Suprapubic skin (tissue), 4 donors: Measurements from ENCODE around the gene IL2RA. TPM values are rescaled to one million over a fixed set of nuclear protein-coding genes. Genes with fewer than 3 reads are reported as not detected.

Source experiments
- DNase-seq, 2 donors: peaks; one replicate each; pipeline ENCODE4 v3.0.0-alpha.2; 2019; ENCODE audit warnings: low spot score in 2 of 2
- H3K27ac ChIP-seq: fragments of 200-600 bp; sonication (generic); one replicate; pipeline ENCODE4 v1.5.1; 2019
- H3K27me3 ChIP-seq: fragments of 200-600 bp; sonication (generic); one replicate; pipeline ENCODE4 v1.5.1; 2019
- H3K36me3 ChIP-seq: fragments of 200-600 bp; sonication (generic); one replicate; pipeline ENCODE4 v1.5.1; 2019
- H3K4me1 ChIP-seq: fragments of 200-600 bp; sonication (generic); one replicate; pipeline ENCODE4 v1.5.1; 2019
- H3K4me3 ChIP-seq: fragments of 200-600 bp; sonication (generic); one replicate; pipeline ENCODE4 v1.5.1; 2019; ENCODE audit warnings: mild to moderate bottlenecking
- H3K9me3 ChIP-seq: fragments of 200-600 bp; sonication (generic); one replicate; pipeline ENCODE4 v1.5.1; 2019
- CTCF ChIP-seq, 2 donors: fragments of 200-600 bp in 1 of 2; fragments of 450-650 bp in 1 of 2; sonication (generic) in 1 of 2; IDR thresholded peaks; one replicate each; pipeline ENCODE4 v1.5.1; 2016 to 2019; ENCODE audit warnings: antibody characterized with exemption in 2 of 2, mild to moderate bottlenecking in 1 of 2, moderate library complexity in 1 of 2
- EP300 ChIP-seq: sonication (generic); formaldehyde crosslinking; IDR thresholded peaks from one replicate; pipeline ENCODE4 v1.6.1; 2017; ENCODE audit warnings: antibody characterized with exemption
- POLR2A ChIP-seq, 2 donors: fragments of 450-650 bp; IDR thresholded peaks; one replicate each; pipeline ENCODE4 v1.6.1; 2017; ENCODE audit warnings: antibody characterized with exemption in 2 of 2, mild to moderate bottlenecking in 2 of 2, moderate library complexity in 2 of 2
- POLR2AphosphoS5 ChIP-seq, 3 donors: sonication (generic); formaldehyde crosslinking; IDR thresholded peaks; one replicate each; pipeline ENCODE4 v1.6.1; 2017; ENCODE audit warnings: antibody characterized with exemption in 3 of 3
- WGBS: methylation state at CpG from one replicate; pipeline ENCODE4 v1.1.5; 2018; 5-methylcytosine and 5-hydroxymethylcytosine counted together
- total RNA-seq, 4 donors: library from RNA; depleted of rRNA; stranded (reverse); fragments of >200 nt; gene quantifications; one replicate each; pipeline ENCODE4 v1.1.0, GENCODE V29; 2016

IL2RA gene
- total RNA-seq, 4 donors from 2014 or later = 0.21 to 0.70 TPM; not detected in 2

- WGBS = 93% methylated on average over 10 of the region's 10 CpGs
- no peak for DNase-seq
- no peaks in the 10 kb centered on the region for H3K27me3 ChIP-seq
- no peak overlapping the region for H3K4me3 ChIP-seq
- TF ChIP-seq CTCF (IDR thresholded peaks at IDR 0.05) = no peak
- TF ChIP-seq EP300 = no peak
- TF ChIP-seq POLR2A (IDR thresholded peaks at IDR 0.05) = no peak
- no peak for TF ChIP-seq POLR2AphosphoS5 (IDR thresholded peaks at IDR 0.05)
- H3K4me1 ChIP-seq = peaks cover 19% of the 10 kb centered on the region
- no peak overlapping the region for H3K27ac ChIP-seq
- no peaks in the 10 kb centered on the region for H3K36me3 ChIP-seq
- H3K9me3 ChIP-seq = no peaks in the 10 kb centered on the region
Observed at GRCh38 chr10:6071181-6072175, 9.3 kb upstream of the IL2RA start.

- no peak for DNase-seq
- Histone ChIP-seq H3K27ac (no peak overlapping the region), H3K4me3 (no peak overlapping the region), H3K27me3 (no peaks in the 10 kb centered on the region), H3K36me3 (no peaks in the 10 kb centered on the region), H3K4me1 (peaks cover 23% of the 10 kb centered on the region), H3K9me3 (no peaks in the 10 kb centered on the region)
- TF ChIP-seq POLR2A (IDR thresholded peaks at IDR 0.05) (no peak), CTCF (IDR thresholded peaks at IDR 0.05) (no peak), POLR2AphosphoS5 (IDR thresholded peaks at IDR 0.05) (no peak), EP300 (no peak)
- WGBS = 82% methylated on average over 5 of the region's 5 CpGs
Observed at GRCh38 chr10:6070660-6071059, 8.5 kb upstream of the IL2RA start.

GRCh38 chr10:6069081-6069931 is 7.1 kb upstream of the IL2RA start:
- peaks cover 18% of the 10 kb centered on the region for H3K4me1 ChIP-seq
- no peak overlapping the region for H3K4me3 ChIP-seq
- TF ChIP-seq EP300 = no peak
- no peak for TF ChIP-seq CTCF (IDR thresholded peaks at IDR 0.05)
- TF ChIP-seq POLR2AphosphoS5 (IDR thresholded peaks at IDR 0.05) = no peak
- no peak for TF ChIP-seq POLR2A (IDR thresholded peaks at IDR 0.05)
- H3K36me3 ChIP-seq = no peaks in the 10 kb centered on the region
- peak in 1 of 2 donors; percentile 24 for DNase-seq
- 72% methylated on average over 11 of the region's 11 CpGs for WGBS
- H3K27me3 ChIP-seq = no peaks in the 10 kb centered on the region
- no peaks in the 10 kb centered on the region for H3K9me3 ChIP-seq
- no peak overlapping the region for H3K27ac ChIP-seq

GRCh38 chr10:6068422-6068821 is 6.3 kb upstream of the IL2RA start:
- Histone ChIP-seq H3K27me3 (no peaks in the 10 kb centered on the region), H3K27ac (no peak overlapping the region), H3K36me3 (no peaks in the 10 kb centered on the region), H3K9me3 (no peaks in the 10 kb centered on the region), H3K4me3 (no peak overlapping the region), H3K4me1 (peaks cover 18% of the 10 kb centered on the region)
- peak in 1 of 2 donors; percentile 71 for DNase-seq
- TF ChIP-seq POLR2AphosphoS5 (IDR thresholded peaks at IDR 0.05) = no peak
- TF ChIP-seq POLR2A (IDR thresholded peaks at IDR 0.05) = no peak
- no peak for TF ChIP-seq EP300
- TF ChIP-seq CTCF (IDR thresholded peaks at IDR 0.05) = no peak
- WGBS = 60% methylated on average over 8 of the region's 8 CpGs
